HuH-7 (cell line): ENCODE data around the gene CCDC27.
A peak's percentile ranks its signal among the peaks of the same experiment; 100 is the strongest.

ENCODE experiments used
- DNase-seq: peaks from one replicate; pipeline ENCODE4 v3.0.0; 2011; ENCODE audit warnings: low spot score

The CCDC27 gene

GRCh38 chr1:3777078-3777547 is 24.9 kb downstream of the CCDC27 start:
- no peak for DNase-seq

GRCh38 chr1:3777647-3778589 is 25.7 kb downstream of the CCDC27 start:
- no peak for DNase-seq

GRCh38 chr1:3778590-3779264 is 26.5 kb downstream of the CCDC27 start:
- no peak for DNase-seq

GRCh38 chr1:3779265-3779911 is 27.1 kb downstream of the CCDC27 start:
- DNase-seq, result no peak

- no peak for DNase-seq
Observed at GRCh38 chr1:3779912-3780416, 27.7 kb downstream of the CCDC27 start.

- no peak for DNase-seq
Observed at GRCh38 chr1:3780901-3781300, 28.7 kb downstream of the CCDC27 start.

GRCh38 chr1:3783651-3784474 is 31.6 kb downstream of the CCDC27 start:
- DNase-seq, result no peak

- DNase-seq, result no peak
Observed at GRCh38 chr1:3785045-3785444, 32.8 kb downstream of the CCDC27 start.

- peak; percentile 69 for DNase-seq
Observed at GRCh38 chr1:3785456-3786157, 33.4 kb downstream of the CCDC27 start.

GRCh38 chr1:3786468-3787348 is 34.5 kb downstream of the CCDC27 start:
- no peak for DNase-seq

- DNase-seq, result no peak
Observed at GRCh38 chr1:3787349-3787715, 35.1 kb downstream of the CCDC27 start.

GRCh38 chr1:3787745-3788605 is 35.7 kb downstream of the CCDC27 start:
- DNase-seq, result no peak

GRCh38 chr1:3788756-3789420 is 36.6 kb downstream of the CCDC27 start:
- no peak for DNase-seq

GRCh38 chr1:3789421-3790300 is 37.4 kb downstream of the CCDC27 start:
- no peak for DNase-seq

GRCh38 chr1:3790500-3790923 is 38.3 kb downstream of the CCDC27 start:
- no peak for DNase-seq

- no peak for DNase-seq
Observed at GRCh38 chr1:3790952-3791351, 38.7 kb downstream of the CCDC27 start.

GRCh38 chr1:3795453-3796214 is 43.4 kb downstream of the CCDC27 start:
- no peak for DNase-seq
